Kidney tubule cell (primary cell): ENCODE data around the gene PRPF6.
"Not testable (repeated sequence)": the region's sequence is repeated elsewhere in the genome, so short reads cannot be mapped to it uniquely, and the experiment has no call there.

Experiments used
- DNase-seq: peaks from one replicate; pipeline ENCODE4 v3.0.0-alpha.2; 2018; ENCODE audit warnings: low spot score

PRPF6 gene

GRCh38 chr20:63960654-63961621 is 20.0 kb upstream of the PRPF6 start:
- DNase-seq: not testable (repeated sequence)

- no peak for DNase-seq
Measured at GRCh38 chr20:63961664-63962425, 19.1 kb upstream of the PRPF6 start.

GRCh38 chr20:63962426-63963347 is 18.2 kb upstream of the PRPF6 start:
- no peak for DNase-seq

GRCh38 chr20:63963348-63963741 is 17.6 kb upstream of the PRPF6 start:
- DNase-seq: no peak

GRCh38 chr20:63963784-63964301 is 17.1 kb upstream of the PRPF6 start:
- no peak for DNase-seq

- no peak for DNase-seq
Measured at GRCh38 chr20:63964412-63964811, 16.5 kb upstream of the PRPF6 start.

GRCh38 chr20:63966172-63966943 is 14.6 kb upstream of the PRPF6 start:
- no peak for DNase-seq

GRCh38 chr20:63966944-63967322 is 14.0 kb upstream of the PRPF6 start:
- no peak for DNase-seq

GRCh38 chr20:63967330-63968135 is 13.4 kb upstream of the PRPF6 start:
- no peak for DNase-seq

- DNase-seq: no peak
Measured at GRCh38 chr20:63968136-63968927, 12.6 kb upstream of the PRPF6 start.

GRCh38 chr20:63968928-63969760 is 11.8 kb upstream of the PRPF6 start:
- DNase-seq: no peak

GRCh38 chr20:63969838-63970713 is 10.9 kb upstream of the PRPF6 start, which contains the start of gene ZNF512B:
TSS of gene ZNF512B (minus strand) at chr20:63969930. CDS start at chr20:63967950, 1,980 bp downstream.
- peak; percentile 61 for DNase-seq

GRCh38 chr20:63970714-63971431 is 10.1 kb upstream of the PRPF6 start:
- no peak for DNase-seq

GRCh38 chr20:63971960-63972311 is 9.0 kb upstream of the PRPF6 start:
- DNase-seq: not testable (repeated sequence)

- no peak for DNase-seq
Measured at GRCh38 chr20:63972312-63973159, 8.4 kb upstream of the PRPF6 start.

GRCh38 chr20:63973160-63973479 is 7.8 kb upstream of the PRPF6 start:
- no peak for DNase-seq
